Stomach (tissue), 9 donors: ENCODE data around the gene ZFP36L2. TPM values are rescaled to one million over a fixed set of nuclear protein-coding genes. Genes with fewer than 3 reads are reported as not detected.

Source experiments
- DNase-seq, 2 donors: peaks; one replicate each; pipeline versions ENCODE4 v3.0.0 to v3.0.0-alpha.2; 2013 to 2019
- H3K27ac ChIP-seq, 5 donors: fragments of 200-600 bp in 4 of 5; sonication (generic) in 4 of 5; one replicate each; pipeline ENCODE4 v1.5.1; 2013 to 2019; ENCODE audit warnings: mild to moderate bottlenecking in 1 of 5, moderate library complexity in 1 of 5
- H3K27me3 ChIP-seq, 3 donors: fragments of 200-600 bp; sonication (generic); one replicate each; pipeline ENCODE4 v1.5.1; 2017 to 2019; ENCODE audit warnings: mixed run types in 1 of 3
- H3K36me3 ChIP-seq, 4 donors: fragments of 200-600 bp; sonication (generic); 1 replicate in 3 of 4; 2 replicates in 1 of 4; pipeline ENCODE4 v1.5.1; 2016 to 2019
- H3K4me1 ChIP-seq, 4 donors: fragments of 200-600 bp; sonication (generic); one replicate each; pipeline ENCODE4 v1.5.1; 2016 to 2019
- H3K4me3 ChIP-seq, 4 donors: fragments of 200-600 bp; sonication (generic) in 3 of 4; one replicate each; pipeline ENCODE4 v1.5.1; 2016 to 2019; ENCODE audit warnings: mild to moderate bottlenecking in 1 of 4
- H3K9me3 ChIP-seq, 4 donors: fragments of 200-600 bp; sonication (generic); one replicate each; pipeline ENCODE4 v1.5.1; 2016 to 2019
- EP300 ChIP-seq: sonication (generic); formaldehyde crosslinking; IDR thresholded peaks from one replicate; pipeline ENCODE4 v1.6.1; 2017; ENCODE audit warnings: antibody characterized with exemption
- POLR2A ChIP-seq, 4 donors: fragments of 450-650 bp; IDR thresholded peaks; one replicate each; pipeline ENCODE4 v1.6.1; 2016; ENCODE audit warnings: antibody characterized with exemption in 4 of 4, control low read depth in 2 of 4, mild to moderate bottlenecking in 1 of 4, moderate library complexity in 1 of 4
- POLR2AphosphoS5 ChIP-seq, 3 donors: sonication (generic); formaldehyde crosslinking; IDR thresholded peaks; one replicate each; pipeline ENCODE4 v1.6.1; 2016; ENCODE audit warnings: antibody characterized with exemption in 3 of 3
- WGBS, 5 donors: extraction: QIAGEN DNeasy Blood & Tissue Kit in 3 of 5; methylation state at CpG; one replicate each; pipeline versions ENCODE4 v1.1.5 to v1.1.7; 2013 to 2018; 5-methylcytosine and 5-hydroxymethylcytosine counted together
- intact Hi-C: fragments of 100-400 bp; cut with DNase I; formaldehyde crosslinking; loops from one replicate; pipeline ENCODE4 v1.15.1; 2023; ENCODE audit warnings: low total_unique reads
- polyA plus RNA-seq, 3 donors: library from polyadenylated mRNA; stranded (reverse); fragments of 200-250 nt; gene quantifications; one replicate each; pipeline ENCODE4 v1.2.3, GENCODE V29; 2013
- total RNA-seq, 5 donors: library from RNA; depleted of rRNA; stranded (reverse); fragments of >200 nt; gene quantifications; one replicate each; pipeline versions ENCODE4 v1.1.0 to v1.2.3, GENCODE V29; 2014 to 2016
- TF ChIP-seq, protein P1 (sequence below), 7 experiments: fragments of 450-650 bp in 4 of 7; fragments of 200-600 bp in 3 of 7; sonication (generic) in 3 of 7; IDR thresholded peaks; one replicate each; pipeline ENCODE4 v1.5.1; 2016 to 2019; ENCODE audit warnings: antibody characterized with exemption in 7 of 7, control low read depth in 2 of 7, mild to moderate bottlenecking in 1 of 7
- donor health status: healthy with polysubstance abuse.
- donor health status: Bipolar disorder and iron deficiency.
- donor health status: healthy.

ZFP36L2 gene
- total and polyA plus RNA-seq, 8 donors: 43.7 to 189 (median 74.1) TPM

DNA sequence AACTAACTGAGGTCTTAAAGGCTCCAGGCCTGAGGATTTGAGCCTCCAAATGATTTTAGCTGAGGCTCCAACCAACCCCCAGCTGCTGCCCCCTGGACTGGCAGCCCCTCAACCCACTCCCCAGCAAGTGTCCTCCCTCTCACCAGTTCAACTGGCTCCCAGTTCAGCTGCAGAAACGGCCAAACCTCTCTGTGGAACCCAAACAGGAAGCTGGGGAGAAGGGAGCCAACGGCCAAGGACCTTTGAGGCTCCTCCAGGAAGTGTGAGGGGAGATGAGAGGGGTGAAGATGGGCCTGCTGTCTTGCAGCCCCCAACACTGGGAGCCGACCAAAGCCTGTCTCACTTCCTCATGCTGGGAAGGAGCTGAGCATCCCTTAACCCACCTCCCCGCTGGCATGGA lies 24.9 kb downstream of the ZFP36L2 start:
- Histone ChIP-seq H3K27ac (no peak overlapping the region), H3K4me1 (peaks cover 9 to 27% (median 10%) of the 10 kb centered on the region in 4 donors), H3K4me3 (no peak overlapping the region), H3K36me3 (no peaks in the 10 kb centered on the region), H3K27me3 (no peaks in the 10 kb centered on the region), H3K9me3 (no peaks in the 10 kb centered on the region)
- intact Hi-C loops: no loop called here
- TF ChIP-seq POLR2A (IDR thresholded peaks at IDR 0.05): no peak
- no peak for TF ChIP-seq POLR2AphosphoS5 (IDR thresholded peaks at IDR 0.05)
- TF ChIP-seq EP300: no peak
- TF ChIP-seq, protein P1, sequence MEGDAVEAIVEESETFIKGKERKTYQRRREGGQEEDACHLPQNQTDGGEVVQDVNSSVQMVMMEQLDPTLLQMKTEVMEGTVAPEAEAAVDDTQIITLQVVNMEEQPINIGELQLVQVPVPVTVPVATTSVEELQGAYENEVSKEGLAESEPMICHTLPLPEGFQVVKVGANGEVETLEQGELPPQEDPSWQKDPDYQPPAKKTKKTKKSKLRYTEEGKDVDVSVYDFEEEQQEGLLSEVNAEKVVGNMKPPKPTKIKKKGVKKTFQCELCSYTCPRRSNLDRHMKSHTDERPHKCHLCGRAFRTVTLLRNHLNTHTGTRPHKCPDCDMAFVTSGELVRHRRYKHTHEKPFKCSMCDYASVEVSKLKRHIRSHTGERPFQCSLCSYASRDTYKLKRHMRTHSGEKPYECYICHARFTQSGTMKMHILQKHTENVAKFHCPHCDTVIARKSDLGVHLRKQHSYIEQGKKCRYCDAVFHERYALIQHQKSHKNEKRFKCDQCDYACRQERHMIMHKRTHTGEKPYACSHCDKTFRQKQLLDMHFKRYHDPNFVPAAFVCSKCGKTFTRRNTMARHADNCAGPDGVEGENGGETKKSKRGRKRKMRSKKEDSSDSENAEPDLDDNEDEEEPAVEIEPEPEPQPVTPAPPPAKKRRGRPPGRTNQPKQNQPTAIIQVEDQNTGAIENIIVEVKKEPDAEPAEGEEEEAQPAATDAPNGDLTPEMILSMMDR (IDR thresholded peaks at IDR 0.05): no peak
- WGBS, 5 donors: 55 to 79% (median 66%) methylated on average over 3 to 4 of the region's 4 CpGs
- no peak for DNase-seq

DNA sequence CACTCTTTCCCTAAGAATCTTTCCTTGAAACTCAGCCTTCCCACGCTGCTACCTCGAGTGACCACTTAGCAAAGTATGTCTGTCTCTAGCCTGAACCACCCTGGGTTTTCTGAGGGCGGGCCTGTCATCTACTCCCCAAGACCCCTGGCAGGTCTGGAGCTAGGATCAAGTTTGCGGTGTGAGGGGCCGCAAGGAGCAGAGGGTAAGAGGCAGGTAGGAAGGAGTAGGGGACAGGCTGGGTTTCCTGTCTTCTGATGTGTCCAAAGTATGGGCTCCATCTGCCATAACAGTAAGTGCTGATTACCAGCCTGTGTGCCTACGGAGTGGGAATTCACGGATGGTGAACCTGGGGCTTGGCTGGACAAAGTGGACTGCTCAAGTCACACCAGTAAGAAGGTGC lies 25.4 kb downstream of the ZFP36L2 start:
- Histone ChIP-seq H3K27ac (no peak overlapping the region), H3K9me3 (no peaks in the 10 kb centered on the region), H3K36me3 (no peaks in the 10 kb centered on the region), H3K4me1 (peaks cover 9 to 29% (median 10%) of the 10 kb centered on the region in 4 donors), H3K4me3 (no peak overlapping the region), H3K27me3 (no peaks in the 10 kb centered on the region)
- DNase-seq: no peak
- 92 to 100% (median 96%) methylated on average over 7 of the region's 7 CpGs for WGBS, 5 donors
- intact Hi-C loops: no loop called here
- TF ChIP-seq POLR2AphosphoS5 (IDR thresholded peaks at IDR 0.05) (no peak), POLR2A (IDR thresholded peaks at IDR 0.05) (no peak), EP300 (no peak)
- TF ChIP-seq, protein P1 (IDR thresholded peaks at IDR 0.05): no peak

DNA sequence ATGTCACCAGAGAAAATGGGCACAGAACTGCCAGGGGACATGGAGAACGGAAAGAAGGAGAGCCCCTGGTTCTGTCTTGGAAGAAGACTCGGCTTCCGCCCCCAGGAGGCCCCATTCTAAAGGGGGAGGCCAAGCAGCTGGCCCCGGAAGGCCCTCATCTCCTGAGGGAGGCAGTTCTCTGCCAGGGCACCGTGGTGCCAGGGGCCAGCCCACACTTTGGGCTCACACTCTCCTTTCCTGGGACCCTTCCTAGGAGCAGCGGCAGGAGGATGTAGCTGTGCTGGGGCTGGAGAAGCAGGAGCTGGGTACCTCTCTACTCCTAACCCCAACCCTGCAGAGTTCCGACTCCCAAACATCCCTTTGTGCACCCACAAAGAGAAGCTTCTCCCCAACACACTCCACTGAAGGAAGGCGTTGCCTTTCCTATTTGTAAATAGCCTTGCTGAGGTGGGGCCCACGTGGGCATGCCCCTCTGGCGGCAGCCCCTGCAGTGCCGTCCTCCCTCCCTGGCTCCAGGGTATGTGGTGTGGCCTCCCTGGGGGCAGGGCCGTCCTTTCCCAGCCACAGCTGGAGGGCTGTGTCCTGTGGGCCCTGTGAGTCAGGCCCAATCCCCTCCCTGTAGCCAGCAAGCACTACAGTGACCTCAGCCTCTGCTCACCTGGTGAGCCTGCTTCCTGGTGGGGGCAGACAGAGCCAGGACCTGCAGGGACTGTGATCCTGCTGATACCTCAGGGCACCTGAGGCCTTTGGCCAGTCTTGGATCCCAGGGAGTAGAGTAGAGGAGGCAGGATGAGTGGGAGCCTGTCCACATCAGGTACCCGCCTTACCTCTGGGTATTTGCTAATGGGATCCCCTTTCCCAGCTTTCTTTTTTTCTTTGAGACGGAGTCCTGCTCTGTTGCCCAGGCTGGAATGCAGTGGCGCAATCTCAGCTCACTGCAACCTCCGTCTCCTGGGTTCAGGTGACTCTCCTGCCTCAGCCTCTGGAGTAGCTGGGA lies 26.6 kb downstream of the ZFP36L2 start:
- TF ChIP-seq EP300: no peak
- TF ChIP-seq POLR2AphosphoS5 (IDR thresholded peaks at IDR 0.05): peak in 2 of 3 donors; percentile 63 to 79
- H3K9me3 ChIP-seq: no peaks in the 10 kb centered on the region
- intact Hi-C loops: no loop called here
- H3K4me3 ChIP-seq: no peak overlapping the region
- H3K27ac ChIP-seq: peak overlapping the region; percentile 44 to 76 (median 69)
- WGBS, 5 donors: 68 to 78% (median 71%) methylated on average over 14 to 16 of the region's 16 CpGs
- no peaks in the 10 kb centered on the region for H3K27me3 ChIP-seq
- no peaks in the 10 kb centered on the region for H3K36me3 ChIP-seq
- peaks cover 9 to 41% (median 14%) of the 10 kb centered on the region in 4 donors for H3K4me1 ChIP-seq
- peak; percentile 66 to 89 for DNase-seq

DNA sequence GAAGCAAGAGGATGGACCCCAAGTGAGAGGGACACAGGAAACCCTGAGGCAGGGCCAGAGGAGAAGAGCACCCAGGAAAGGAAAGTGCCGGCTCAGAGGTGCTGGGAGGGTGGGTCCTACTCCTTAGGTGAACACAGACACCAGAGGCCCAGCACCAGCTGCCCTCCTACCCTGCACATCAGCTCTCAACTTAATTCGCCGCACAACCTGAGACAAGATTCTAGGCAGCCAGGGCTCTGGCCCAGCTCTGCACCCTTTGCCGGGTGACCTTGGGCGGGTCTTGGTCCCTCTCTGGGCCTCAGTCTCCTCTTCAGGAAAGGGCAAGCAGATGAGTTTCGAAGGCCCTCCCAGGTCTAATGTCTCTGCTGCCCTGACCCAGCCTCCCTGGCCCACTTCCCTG lies 28.1 kb downstream of the ZFP36L2 start:
- Histone ChIP-seq H3K4me3 (no peak overlapping the region), H3K27ac (no peak overlapping the region), H3K27me3 (no peaks in the 10 kb centered on the region), H3K4me1 (peaks cover 21 to 56% (median 27%) of the 10 kb centered on the region in 4 donors), H3K9me3 (no peaks in the 10 kb centered on the region), H3K36me3 (no peaks in the 10 kb centered on the region)
- intact Hi-C loops: no loop called here
- 96 to 100% (median 98%) methylated on average over 3 to 6 of the region's 6 CpGs for WGBS, 5 donors
- no peak for TF ChIP-seq POLR2A (IDR thresholded peaks at IDR 0.05)
- no peak for TF ChIP-seq POLR2AphosphoS5 (IDR thresholded peaks at IDR 0.05)
- TF ChIP-seq EP300: no peak
- TF ChIP-seq, protein P1 (IDR thresholded peaks at IDR 0.05): no peak
- no peak for DNase-seq

DNA sequence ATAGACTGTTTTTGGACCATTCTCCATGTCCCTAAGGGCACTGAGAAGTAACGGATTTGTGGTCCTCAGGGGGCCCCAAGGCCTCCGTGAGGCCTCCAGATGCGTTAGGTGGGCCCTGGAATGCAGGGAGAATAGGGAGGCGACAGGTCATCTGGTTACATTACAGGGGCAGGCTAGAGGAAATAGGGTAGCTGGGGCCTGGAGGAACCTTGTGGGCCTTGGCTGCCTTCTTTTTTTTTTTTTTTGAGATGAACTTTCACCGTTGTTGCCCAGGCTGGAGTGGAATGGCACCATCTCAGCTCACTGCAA lies 28.9 kb downstream of the ZFP36L2 start:
- H3K36me3 ChIP-seq: no peaks in the 10 kb centered on the region
- no peak overlapping the region for H3K4me3 ChIP-seq
- no peak for DNase-seq
- no peaks in the 10 kb centered on the region for H3K9me3 ChIP-seq
- TF ChIP-seq POLR2AphosphoS5 (IDR thresholded peaks at IDR 0.05) (no peak), EP300 (no peak), POLR2A (IDR thresholded peaks at IDR 0.05) (no peak)
- TF ChIP-seq, protein P1 (IDR thresholded peaks at IDR 0.05): no peak
- H3K4me1 ChIP-seq: peaks cover 28 to 64% (median 33%) of the 10 kb centered on the region in 4 donors
- intact Hi-C loops: no loop called here
- H3K27me3 ChIP-seq: no peaks in the 10 kb centered on the region
- H3K27ac ChIP-seq: no peak overlapping the region
- WGBS, 5 donors: 84 to 94% (median 92%) methylated on average over 5 of the region's 5 CpGs
